Chondrocyte (in vitro differentiated cells): ENCODE results near the gene IL1RAPL1. TPM values are rescaled to one million over a fixed set of nuclear protein-coding genes. Genes with fewer than 3 reads are reported as not detected.

ENCODE experiments used
- DNase-seq: peaks from one replicate; pipeline ENCODE4 v3.0.0; 2021; ENCODE audit warnings: mixed read lengths, low spot score
- H3K27ac Mint-ChIP-seq: one replicate; pipeline ENCODE4 v1.8.0; 2021; ENCODE audit warnings: mild to moderate bottlenecking, moderate library complexity, mixed read lengths; ENCODE audit not compliant: unreplicated experiment
- H3K27me3 Mint-ChIP-seq: 2 replicates; pipeline ENCODE4 v1.8.0; 2021; ENCODE audit warnings: low read depth, mixed read lengths
- H3K36me3 Mint-ChIP-seq: 2 replicates; pipeline ENCODE4 v1.8.0; 2021; ENCODE audit warnings: low read depth, mixed read lengths
- H3K4me1 Mint-ChIP-seq: 2 replicates; pipeline ENCODE4 v1.8.0; 2021; ENCODE audit warnings: low read depth, mild to moderate bottlenecking, mixed read lengths
- H3K4me3 Mint-ChIP-seq: one replicate; pipeline ENCODE4 v1.8.0; 2021; ENCODE audit warnings: mild to moderate bottlenecking, moderate library complexity, mixed read lengths; ENCODE audit not compliant: unreplicated experiment
- H3K9me3 Mint-ChIP-seq: 2 replicates; pipeline ENCODE4 v1.8.0; 2021; ENCODE audit warnings: low read depth, mixed read lengths
- CTCF ChIP-seq: fragments of 200-600 bp; sonication (generic); IDR thresholded peaks from 2 replicates; pipeline ENCODE4 v1.5.0; 2021; ENCODE audit warnings: antibody characterized with exemption, mild to moderate bottlenecking, moderate library complexity
- total RNA-seq: library from RNA; stranded (reverse); gene quantifications from 3 replicates; pipeline ENCODE4 v1.2.1, GENCODE V29; 2021

Gene IL1RAPL1
- total RNA-seq, 1 donor from 2014 or later: not detected

DNA sequence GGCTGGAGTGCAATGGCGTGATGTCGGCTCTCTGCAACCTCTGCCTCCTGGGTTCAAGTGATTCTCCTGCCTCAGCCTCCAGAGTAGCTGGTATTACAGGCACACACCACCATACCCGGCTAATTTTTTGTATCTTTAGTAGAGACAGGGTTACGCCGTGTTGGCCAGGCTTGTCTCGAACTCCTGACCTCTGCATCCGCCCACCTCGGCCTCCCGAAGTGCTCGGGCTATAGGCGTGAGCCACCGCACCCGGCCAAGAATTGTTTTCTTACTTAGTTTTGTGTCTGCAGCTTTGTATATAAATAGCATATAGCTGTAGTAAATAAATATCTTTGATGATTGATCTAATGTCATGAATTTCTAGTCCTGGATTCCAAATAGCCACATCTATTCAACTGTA, 81.1 kb downstream of the IL1RAPL1 start:
- Mint-ChIP-seq H3K27ac (no peak overlapping the region), H3K36me3 (no peaks in the 10 kb centered on the region), H3K27me3 (no peaks in the 10 kb centered on the region), H3K4me3 (no peak overlapping the region), H3K4me1 (no peaks in the 10 kb centered on the region), H3K9me3 (no peaks in the 10 kb centered on the region)
- DNase-seq: no peak
- TF ChIP-seq CTCF: no peak

GRCh38 chrX:28668957-28669356, 81.7 kb downstream of the IL1RAPL1 start:
- Mint-ChIP-seq H3K36me3 (no peaks in the 10 kb centered on the region), H3K27ac (no peak overlapping the region), H3K27me3 (no peaks in the 10 kb centered on the region), H3K4me1 (no peaks in the 10 kb centered on the region), H3K9me3 (no peaks in the 10 kb centered on the region), H3K4me3 (no peak overlapping the region)
- TF ChIP-seq CTCF: no peak
- no peak for DNase-seq

- Mint-ChIP-seq H3K9me3 (no peaks in the 10 kb centered on the region), H3K4me3 (no peak overlapping the region), H3K27ac (no peak overlapping the region), H3K27me3 (no peaks in the 10 kb centered on the region), H3K36me3 (no peaks in the 10 kb centered on the region), H3K4me1 (no peaks in the 10 kb centered on the region)
- TF ChIP-seq CTCF: no peak
- no peak for DNase-seq
Observed at GRCh38 chrX:28670074-28670473, 82.8 kb downstream of the IL1RAPL1 start.

- peaks cover 16% of the 10 kb centered on the region for H3K9me3 Mint-ChIP-seq
- no peak overlapping the region for H3K27ac Mint-ChIP-seq
- H3K4me1 Mint-ChIP-seq: no peaks in the 10 kb centered on the region
- no peak for DNase-seq
- H3K36me3 Mint-ChIP-seq: no peaks in the 10 kb centered on the region
- H3K27me3 Mint-ChIP-seq: no peaks in the 10 kb centered on the region
- H3K4me3 Mint-ChIP-seq: no peak overlapping the region
- TF ChIP-seq CTCF: no peak
Observed at GRCh38 chrX:28675173-28675572, 87.9 kb downstream of the IL1RAPL1 start.

DNA sequence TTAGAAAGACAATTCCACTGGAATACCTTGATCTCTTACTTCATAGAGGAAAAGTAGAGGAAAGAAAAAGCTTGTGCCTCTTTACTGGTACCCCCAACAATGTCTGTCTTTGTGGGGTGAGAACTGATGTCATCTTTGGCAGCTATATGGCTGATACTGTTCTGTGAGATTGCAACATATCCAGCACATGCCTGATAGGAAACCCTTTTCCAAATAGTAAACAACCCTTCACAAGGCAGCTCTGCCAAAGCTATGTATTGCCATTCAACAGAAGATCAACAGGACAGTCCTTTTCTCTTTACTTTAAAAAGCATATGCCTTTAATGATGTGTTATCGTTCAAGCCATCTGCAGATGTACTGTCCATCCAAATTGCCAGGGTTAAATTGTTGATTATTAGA, 105.9 kb downstream of the IL1RAPL1 start:
- no peak for TF ChIP-seq CTCF
- Mint-ChIP-seq H3K9me3 (no peaks in the 10 kb centered on the region), H3K36me3 (no peaks in the 10 kb centered on the region), H3K4me3 (no peak overlapping the region), H3K27ac (no peak overlapping the region), H3K4me1 (no peaks in the 10 kb centered on the region), H3K27me3 (no peaks in the 10 kb centered on the region)
- no peak for DNase-seq
